ENCODE results near the gene PHYH. TPM values are rescaled to one million over a fixed set of nuclear protein-coding genes. Genes with fewer than 3 reads are reported as not detected.
A peak's percentile ranks its signal among the peaks of the same experiment; 100 is the strongest.

Gene PHYH
- total RNA-seq, 3 donors from 2014 or later, result 23.7 to 74.7 (median 26.9) TPM

DNA sequence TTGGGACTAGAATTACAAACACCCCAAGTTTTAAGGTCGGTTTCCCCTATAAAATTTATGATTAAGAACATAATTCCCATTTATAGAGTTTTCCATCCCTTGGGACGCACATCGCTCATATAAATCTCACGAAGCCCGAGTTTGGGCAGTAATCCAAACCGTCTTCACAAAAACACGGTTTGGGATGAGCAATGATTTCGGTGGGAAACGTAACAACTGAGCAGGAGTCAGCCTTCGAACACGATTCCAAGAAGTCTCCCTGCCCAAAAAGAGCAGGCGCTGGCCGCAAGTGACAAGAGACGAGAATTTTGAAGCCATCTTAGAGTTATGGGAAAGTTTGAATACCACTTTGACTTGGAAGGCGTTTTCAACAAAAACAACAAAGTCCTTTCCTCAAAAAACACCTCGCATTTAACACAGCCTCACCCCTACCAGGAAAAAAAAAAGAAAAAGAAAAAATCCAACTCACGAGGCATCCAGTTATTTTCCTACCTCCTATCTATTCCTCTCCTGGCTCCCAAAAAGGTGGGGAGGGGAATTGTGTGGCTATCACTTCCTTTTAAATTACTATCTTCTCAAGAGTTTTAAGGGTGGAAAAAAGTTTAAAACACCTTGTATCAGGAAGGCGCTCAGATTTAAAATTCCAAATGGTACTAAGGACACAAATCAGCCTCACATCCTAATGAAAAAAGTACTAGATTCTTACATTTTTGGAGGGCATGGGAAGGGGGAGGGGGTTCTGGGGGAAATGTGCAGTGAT is 46.6 kb upstream of the PHYH start:
- intact Hi-C loops (cut with DNase I; ENCODE audit: low total_unique reads), result no loop called here
- DNase-seq (ENCODE audit: low spot score in 2 of 2), result peak in 1 of 2 donors; percentile 33
- Histone ChIP-seq H3K4me3 (peak overlapping the region; percentile 79 to 95 (median 83)), H3K36me3 (no peaks in the 10 kb centered on the region), H3K27ac (peak overlapping the region; percentile 95 to 99), H3K9me3 (no peaks in the 10 kb centered on the region), H3K27me3 (no peaks in the 10 kb centered on the region), H3K4me1 (peaks cover 0 to 4% of the 10 kb centered on the region in 2 donors)
- TF ChIP-seq, protein P1, sequence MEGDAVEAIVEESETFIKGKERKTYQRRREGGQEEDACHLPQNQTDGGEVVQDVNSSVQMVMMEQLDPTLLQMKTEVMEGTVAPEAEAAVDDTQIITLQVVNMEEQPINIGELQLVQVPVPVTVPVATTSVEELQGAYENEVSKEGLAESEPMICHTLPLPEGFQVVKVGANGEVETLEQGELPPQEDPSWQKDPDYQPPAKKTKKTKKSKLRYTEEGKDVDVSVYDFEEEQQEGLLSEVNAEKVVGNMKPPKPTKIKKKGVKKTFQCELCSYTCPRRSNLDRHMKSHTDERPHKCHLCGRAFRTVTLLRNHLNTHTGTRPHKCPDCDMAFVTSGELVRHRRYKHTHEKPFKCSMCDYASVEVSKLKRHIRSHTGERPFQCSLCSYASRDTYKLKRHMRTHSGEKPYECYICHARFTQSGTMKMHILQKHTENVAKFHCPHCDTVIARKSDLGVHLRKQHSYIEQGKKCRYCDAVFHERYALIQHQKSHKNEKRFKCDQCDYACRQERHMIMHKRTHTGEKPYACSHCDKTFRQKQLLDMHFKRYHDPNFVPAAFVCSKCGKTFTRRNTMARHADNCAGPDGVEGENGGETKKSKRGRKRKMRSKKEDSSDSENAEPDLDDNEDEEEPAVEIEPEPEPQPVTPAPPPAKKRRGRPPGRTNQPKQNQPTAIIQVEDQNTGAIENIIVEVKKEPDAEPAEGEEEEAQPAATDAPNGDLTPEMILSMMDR (IDR thresholded peaks at IDR 0.05), result no peak
- TF ChIP-seq POLR2A (IDR thresholded peaks at IDR 0.05) (no peak), POLR2AphosphoS5 (IDR thresholded peaks at IDR 0.05) (no peak)

DNA sequence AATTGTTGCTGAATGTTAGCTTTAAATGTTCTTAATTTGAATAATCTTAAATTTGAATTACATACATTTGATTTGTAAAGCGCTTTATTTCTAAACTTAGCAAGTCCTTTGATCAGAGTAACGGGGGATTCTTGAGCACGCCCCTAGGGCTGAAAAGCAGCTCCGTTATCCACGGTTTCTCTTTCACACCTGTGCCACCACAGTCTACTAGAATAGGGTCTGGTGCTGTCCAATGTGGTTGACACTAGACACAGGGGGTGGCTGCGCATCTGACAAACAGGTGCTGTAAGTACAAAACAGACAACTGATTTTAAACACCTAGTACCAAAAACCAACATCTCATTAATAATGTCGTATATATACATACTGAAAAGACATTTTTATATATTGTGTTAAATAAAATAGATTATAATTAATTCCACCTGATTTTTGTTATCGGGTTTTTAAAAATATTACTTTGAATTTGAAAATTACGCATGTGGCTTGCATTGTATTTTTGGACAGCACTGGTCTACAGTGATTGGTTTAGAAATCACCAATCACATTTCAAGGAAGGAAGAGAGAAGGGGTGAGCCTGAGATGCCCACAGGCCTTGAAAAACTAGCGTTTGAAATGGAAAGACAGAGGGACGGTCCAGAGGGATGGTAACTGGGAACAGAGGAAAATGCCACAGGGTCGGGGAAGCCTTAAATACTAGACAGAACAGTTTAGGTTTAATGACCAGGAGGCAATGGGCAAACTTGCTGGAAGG is 40.9 kb upstream of the PHYH start:
- H3K27ac ChIP-seq, result no peak overlapping the region
- no peaks in the 10 kb centered on the region for H3K4me1 ChIP-seq
- H3K9me3 ChIP-seq, result no peaks in the 10 kb centered on the region
- no peaks in the 10 kb centered on the region for H3K36me3 ChIP-seq
- intact Hi-C loops (cut with DNase I; ENCODE audit: low total_unique reads), result no loop called here
- H3K4me3 ChIP-seq, result no peak overlapping the region
- TF ChIP-seq POLR2AphosphoS5 (IDR thresholded peaks at IDR 0.05) (no peak), POLR2A (IDR thresholded peaks at IDR 0.05) (no peak)
- TF ChIP-seq, protein P1 (IDR thresholded peaks at IDR 0.05), result no peak
- DNase-seq (ENCODE audit: low spot score in 2 of 2), result no peak
- no peaks in the 10 kb centered on the region for H3K27me3 ChIP-seq

DNA sequence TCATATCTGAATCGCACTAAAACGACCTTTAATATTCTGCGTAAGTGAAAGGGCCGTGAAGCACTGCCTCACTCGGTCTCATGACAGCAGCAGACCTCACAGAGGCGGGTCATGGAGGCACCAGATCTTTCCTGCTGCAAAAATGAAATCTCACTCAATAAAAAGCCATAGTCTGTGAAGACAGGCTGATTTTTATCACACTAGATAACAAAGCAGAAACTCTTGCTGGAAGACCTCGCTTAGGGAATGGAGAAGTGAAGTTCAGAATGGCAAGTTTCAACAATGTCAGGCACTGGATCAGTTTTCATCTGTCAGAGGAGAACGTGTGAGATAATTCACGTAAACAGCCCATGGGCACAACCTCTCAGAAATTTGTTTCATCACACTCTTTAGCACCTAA is 40.2 kb upstream of the PHYH start:
- TF ChIP-seq, protein P1 (IDR thresholded peaks at IDR 0.05), result no peak
- no peak for TF ChIP-seq POLR2A (IDR thresholded peaks at IDR 0.05)
- TF ChIP-seq POLR2AphosphoS5 (IDR thresholded peaks at IDR 0.05), result no peak
- Histone ChIP-seq H3K36me3 (no peaks in the 10 kb centered on the region), H3K27ac (peak overlapping the region in 1 of 2 donors; percentile 0), H3K9me3 (no peaks in the 10 kb centered on the region), H3K4me3 (no peak overlapping the region), H3K4me1 (no peaks in the 10 kb centered on the region), H3K27me3 (no peaks in the 10 kb centered on the region)
- intact Hi-C loops (cut with DNase I; ENCODE audit: low total_unique reads), result no loop called here
- no peak for DNase-seq (ENCODE audit: low spot score in 2 of 2)

DNA sequence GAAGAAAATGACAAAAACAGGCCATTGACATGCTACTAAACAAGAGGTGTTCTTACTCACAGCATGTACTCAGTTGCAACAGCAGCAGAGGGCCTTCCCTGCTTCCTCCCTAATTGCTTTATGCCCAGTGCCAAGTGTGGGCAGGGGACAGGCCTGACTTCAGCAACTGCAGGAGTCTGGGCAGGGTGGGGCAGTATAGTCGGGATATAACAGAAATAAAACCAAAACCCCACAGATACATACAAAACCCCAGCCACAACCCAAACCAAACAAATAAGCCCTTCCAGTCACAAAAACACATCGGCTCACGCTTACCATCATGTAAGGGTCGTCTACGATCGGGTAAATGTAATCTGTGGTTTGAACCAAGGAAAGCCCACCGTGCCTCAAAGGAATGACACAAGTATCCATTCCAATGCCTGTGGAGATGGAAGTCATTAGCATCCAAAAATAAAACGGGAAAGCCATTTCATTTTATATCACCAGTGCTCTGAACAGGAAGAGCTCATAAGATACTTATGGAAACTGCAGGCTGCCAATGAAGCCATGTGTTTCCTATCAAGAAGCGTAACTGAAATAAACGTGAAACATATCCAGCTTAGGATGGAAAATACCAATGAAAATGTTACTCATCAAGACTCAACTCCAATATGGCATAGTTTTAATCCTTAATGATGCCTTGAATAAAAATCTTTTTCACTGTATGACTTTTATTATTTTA is 38.7 kb upstream of the PHYH start:
- no peak for DNase-seq (ENCODE audit: low spot score in 2 of 2)
- Histone ChIP-seq H3K4me1 (no peaks in the 10 kb centered on the region), H3K27me3 (no peaks in the 10 kb centered on the region), H3K9me3 (no peaks in the 10 kb centered on the region), H3K4me3 (no peak overlapping the region), H3K36me3 (no peaks in the 10 kb centered on the region), H3K27ac (no peak overlapping the region)
- intact Hi-C loops (cut with DNase I; ENCODE audit: low total_unique reads), result no loop called here
- TF ChIP-seq POLR2A (IDR thresholded peaks at IDR 0.05), result no peak
- no peak for TF ChIP-seq POLR2AphosphoS5 (IDR thresholded peaks at IDR 0.05)
- TF ChIP-seq, protein P1 (IDR thresholded peaks at IDR 0.05), result no peak

Data from breast epithelium (tissue), 4 donors.